HG03175 (cell line): ENCODE data around the gene CACNA1B.

Experiments
- ATAC-seq: cut with Tn5 transposase; IDR thresholded peaks from one replicate; pipeline ENCODE4 v1.9.1; 2021; ENCODE audit warnings: mild to moderate bottlenecking, moderate library complexity; ENCODE audit not compliant: unreplicated experiment

The CACNA1B gene

DNA sequence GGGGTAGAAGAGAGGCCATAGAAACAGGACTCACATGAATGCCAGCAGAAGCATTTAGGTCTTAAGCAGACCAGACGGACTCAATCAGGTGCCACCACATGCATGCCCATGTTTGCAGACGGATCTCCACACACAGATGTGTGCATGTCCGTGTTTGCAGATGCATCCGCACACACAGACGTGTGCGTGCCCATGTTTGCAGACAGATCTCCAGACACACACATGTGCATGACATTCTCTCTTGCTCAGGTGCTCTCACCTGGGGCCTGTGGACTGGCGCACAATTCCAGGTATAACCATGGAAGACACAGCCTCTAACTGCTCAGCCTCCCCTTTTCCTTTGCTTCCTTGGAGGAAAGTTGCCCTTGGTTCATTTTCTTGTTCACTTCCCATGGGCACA, 148.3 kb downstream of the CACNA1B start:
- ATAC-seq, result no peak

DNA sequence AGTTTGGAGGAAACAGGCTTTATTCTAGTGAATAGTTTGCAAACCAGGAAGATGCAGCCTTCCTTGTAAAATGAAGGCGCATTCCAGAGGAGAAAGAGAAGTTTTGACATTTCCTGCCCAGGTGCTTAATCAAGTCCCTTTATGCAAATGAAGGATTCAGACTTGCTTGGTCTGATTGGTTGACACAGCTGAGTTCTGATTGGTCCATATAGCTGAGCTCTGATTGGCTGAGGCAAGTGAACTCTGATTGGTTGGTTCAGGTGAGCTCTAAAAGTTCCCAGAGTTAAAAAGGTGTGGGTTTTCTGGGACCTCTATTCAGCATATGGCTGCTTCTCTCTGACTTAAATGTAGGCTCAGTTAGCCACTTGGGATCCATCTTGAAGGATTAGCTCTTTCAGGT, 151.0 kb downstream of the CACNA1B start:
- ATAC-seq, result no peak

DNA sequence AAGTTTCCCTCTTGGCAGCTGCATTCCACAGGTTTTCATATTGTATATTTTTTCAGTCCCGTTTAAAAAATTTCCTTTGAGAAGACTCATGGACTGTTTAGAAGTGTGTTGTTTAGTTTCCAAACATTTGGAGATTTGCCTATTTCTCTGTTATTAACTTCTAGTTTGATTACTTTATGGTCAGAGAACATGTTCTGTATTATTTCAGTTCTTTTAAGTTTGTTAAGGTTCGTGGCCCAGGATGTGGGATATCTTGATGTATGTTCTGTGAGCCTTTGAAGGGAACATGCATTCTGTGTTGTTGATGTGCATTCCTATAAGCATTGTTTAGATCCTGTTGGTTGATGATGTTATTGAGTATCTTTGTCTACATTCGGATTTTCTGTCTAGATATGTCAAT, 153.6 kb downstream of the CACNA1B start:
- ATAC-seq, result no peak

DNA sequence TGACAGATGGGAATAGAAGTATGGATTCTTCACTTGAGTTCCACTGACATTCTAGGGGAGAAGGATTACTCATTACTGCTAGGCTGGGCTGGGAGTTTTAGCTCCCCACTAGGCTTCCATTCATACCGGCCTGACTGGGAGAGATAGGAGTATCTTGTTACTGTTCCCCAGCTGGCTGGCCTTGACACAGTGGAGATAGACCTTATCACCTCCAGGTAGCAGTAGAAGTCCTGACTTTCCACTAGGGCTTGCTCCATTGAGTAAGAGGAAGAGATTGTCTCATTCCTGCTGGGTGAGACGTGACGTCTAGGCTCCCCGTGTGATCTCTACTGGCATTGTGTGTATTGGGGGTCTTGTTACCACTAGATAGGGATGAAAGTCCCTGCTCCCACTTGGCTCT, 156.4 kb downstream of the CACNA1B start:
- ATAC-seq, result no peak

DNA sequence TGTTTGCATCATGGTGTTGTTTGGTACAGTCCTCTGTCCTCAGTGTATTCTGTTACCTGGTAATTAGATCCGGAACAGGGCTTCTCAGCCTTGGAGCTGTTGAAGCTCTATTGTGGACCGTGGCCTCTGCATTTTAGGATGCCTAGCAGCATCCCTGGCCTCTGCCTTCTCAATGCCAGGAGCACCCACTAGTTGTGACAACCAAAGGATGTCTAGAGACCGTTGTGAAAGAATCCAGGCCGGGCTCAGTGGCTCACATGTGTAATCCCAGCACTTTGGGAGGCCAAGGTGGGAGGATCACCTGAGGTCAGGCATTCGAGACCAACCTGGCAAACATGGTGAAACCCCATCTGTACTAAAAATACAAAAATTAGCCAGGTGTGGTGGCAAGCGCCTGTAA, 159.6 kb downstream of the CACNA1B start:
- no peak for ATAC-seq

DNA sequence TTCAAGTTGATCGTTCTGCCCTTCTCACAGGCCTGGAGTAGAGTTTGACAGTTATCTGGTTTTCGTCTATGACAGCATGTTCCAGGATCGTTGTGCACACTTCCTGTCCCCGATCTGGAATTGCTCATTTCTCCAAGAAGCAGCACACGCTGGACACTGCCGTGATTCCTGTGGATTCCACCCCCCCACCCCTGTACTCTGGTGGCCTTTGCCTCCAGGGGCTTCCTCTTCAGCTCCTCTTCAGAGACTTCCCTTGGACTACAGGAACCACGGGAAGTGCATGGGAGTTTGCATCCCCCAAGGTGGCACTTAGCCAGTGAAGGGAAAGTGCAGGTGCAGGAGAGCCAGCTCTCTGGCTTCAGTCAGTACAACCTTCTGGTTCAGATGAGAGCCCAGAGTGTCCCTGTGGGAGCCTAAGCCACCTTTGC, 160.7 kb downstream of the CACNA1B start:
- ATAC-seq, result no peak

DNA sequence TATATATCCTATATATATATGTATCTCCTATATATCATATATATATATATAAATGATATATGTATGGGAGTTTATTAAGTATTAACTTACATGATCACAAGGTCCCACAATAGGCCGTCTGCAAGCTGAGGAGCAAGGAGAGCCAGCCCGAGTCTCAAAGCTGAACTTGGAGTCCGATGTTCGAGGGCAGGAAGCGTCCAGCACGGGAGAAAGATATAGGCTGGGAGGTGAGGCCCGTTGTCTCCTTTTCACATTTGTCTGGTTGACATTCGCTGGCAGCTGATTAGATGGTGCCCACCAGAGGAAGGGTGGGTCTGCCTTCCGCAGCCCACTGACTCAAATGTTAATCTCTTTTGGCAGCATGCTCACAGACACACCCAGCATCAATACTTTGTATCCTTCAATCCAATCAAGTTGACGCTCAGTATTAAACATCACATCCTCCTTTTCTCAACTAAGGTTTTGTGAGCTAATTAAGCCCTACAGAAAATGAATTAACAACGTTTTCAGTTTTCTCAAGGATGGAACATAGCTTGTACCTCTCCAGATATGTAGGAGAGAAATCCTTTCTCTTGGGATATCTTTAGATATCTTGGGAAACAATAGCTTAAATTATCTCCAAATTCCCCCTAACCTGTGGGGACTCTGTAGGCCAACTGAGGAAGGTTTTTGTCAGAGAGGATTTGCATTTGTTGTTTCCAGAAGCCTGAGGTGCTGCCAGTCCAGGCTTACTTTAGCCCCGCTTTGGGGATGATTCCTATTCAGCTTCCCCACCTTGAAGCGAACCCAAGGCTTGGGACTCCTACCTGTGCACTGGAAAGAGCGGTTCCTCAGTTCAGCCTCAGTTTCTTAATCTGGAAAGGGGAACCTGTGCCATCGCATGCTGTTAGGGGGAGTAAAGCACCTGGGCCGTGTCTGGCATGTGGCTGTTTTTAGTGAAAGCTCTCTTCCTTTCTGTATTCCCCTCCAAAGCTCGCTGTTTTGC, 163.2 kb downstream of the CACNA1B start:
- ATAC-seq, result no peak

DNA sequence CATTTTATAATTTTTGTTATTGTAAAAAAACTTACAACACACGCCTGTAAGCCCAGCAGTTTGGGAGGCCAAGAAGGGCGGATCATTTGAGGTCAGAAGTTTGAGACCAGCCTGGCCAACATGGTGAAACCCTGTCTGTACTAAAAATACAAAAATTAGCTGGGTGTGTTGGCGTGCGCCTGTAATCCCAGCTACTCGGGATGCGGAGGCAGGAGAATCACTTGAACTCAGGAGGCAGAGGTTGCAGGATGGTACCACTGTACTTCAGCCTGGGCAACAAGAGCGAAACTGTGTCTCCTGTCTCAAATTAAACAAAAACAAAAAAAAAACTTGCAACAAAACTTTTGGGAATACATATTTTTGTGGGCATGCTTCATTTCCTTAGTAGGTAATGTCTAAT, 164.6 kb downstream of the CACNA1B start:
- ATAC-seq, result no peak

DNA sequence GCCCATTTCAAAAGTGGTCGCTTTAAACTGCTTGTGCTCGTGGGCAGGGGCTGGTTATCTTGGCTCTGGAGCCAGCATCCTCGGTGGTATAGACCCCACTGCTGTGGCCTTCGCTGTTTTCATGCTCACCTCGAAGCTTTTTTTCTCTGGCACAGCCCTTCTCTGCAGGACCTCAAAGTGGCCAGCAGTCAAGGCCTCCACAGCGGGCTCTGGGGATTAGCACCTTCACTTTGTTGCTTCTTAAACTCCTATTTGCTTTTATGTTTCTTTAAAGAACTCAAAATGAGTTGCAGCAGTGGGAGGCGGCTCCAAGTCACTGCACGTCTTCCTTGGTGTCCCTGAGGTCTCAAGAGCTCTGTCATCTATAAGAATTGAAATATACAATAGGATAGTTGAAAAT, 165.1 kb downstream of the CACNA1B start:
- ATAC-seq, result no peak

DNA sequence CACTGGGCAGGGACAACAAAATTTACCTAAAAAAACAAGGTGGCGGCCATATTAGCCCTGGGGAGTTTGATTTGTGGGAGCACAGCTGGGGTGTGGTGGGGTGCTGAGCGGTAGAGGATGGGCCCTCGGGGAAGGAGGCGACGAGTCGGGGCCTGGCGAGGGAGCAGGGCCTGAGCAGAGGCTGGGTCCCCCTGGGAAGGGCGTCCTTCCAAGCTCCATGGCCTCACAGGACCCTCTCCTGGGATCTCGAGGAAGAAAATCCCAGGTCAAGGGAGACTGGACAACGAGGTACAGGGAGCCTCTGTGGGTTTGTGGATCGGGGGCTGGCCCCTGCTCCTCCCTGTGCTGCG, 165.5 kb downstream of the CACNA1B start:
- ATAC-seq, result no peak

DNA sequence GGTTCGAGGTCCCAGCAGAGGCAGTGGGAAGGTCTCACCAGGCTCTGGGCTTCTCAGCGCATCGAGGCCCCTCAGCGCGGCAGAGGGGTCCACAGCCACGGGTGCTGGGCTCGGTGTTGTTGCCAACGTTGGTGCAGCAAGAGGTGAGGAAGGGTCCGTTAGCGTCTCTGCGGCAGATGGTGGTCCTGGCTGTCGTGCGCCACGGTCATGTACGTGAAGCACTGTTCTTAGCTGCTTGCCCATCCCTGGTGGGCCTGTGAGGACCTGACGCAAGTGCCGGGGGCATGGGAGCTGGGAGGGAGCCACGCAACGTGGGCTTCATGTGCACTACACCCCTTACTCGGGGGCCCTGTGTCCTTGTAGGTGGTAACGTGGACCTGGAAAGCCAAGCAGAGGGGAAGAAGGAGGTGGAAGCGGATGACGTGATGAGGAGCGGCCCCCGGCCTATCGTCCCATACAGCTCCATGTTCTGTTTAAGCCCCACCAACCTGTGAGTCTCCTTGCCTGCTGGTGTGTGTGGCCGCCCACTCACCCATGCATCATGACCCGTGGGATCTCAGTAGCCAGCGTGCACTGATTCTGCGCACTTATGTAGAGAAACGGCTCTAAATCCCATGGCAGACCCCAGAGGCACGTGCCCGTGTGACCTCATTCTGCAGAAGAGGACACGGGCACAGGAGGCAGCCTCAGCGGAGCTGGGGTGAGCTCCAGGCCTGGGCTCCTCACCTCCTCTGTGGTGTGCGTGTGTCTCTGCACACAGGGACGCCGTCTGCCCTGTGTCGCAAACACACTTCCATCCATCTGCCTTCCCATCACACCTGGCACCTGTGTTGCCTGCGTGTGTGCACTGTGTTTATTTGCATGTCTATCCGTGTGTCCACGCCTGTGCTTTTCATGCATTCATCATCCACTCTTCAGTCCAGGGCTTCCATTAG, 166.1 kb downstream of the CACNA1B start:
- no peak for ATAC-seq

DNA sequence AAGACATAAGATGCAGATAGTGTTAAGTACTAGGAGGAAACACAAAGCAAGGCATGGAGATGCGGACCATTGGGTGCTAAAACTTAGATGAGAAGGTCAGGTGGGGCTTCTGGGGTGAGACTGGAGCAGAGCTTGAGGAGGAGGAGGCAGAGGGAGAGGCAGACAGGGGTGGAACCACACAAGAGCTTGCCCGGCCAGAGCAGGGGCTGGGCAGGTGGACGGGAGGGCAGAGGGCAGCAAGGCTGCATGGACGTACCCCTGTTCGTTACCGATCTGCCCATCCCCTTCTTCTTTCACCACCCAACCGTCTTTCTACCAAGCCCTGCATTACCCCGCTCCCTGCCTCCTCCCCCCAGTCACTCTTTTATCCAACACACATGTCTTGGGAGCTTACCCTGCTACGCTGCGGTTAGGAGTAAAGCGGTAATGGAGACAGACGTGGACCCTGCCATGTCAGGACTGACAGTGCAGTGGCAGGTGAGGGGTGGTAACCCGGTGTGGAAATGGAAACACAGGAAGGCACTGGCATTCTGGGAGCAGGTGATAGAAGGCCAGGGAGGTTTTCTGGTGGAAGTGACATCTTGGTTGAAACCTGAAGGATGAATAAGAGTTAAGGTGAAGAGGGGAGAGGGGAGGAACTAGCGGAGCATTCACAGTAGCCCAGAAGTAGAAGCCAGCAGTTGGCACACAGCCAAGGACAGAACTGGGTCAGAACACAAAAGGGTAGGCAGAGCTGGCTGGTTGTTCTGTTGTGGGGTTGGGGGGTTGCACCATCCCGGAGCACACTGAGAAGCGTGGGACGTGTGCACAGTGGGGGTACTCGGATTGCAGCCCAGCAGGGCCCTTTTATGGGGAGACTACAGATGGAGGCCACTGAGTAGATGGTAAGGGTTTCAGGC, 167.2 kb downstream of the CACNA1B start:
- no peak for ATAC-seq

DNA sequence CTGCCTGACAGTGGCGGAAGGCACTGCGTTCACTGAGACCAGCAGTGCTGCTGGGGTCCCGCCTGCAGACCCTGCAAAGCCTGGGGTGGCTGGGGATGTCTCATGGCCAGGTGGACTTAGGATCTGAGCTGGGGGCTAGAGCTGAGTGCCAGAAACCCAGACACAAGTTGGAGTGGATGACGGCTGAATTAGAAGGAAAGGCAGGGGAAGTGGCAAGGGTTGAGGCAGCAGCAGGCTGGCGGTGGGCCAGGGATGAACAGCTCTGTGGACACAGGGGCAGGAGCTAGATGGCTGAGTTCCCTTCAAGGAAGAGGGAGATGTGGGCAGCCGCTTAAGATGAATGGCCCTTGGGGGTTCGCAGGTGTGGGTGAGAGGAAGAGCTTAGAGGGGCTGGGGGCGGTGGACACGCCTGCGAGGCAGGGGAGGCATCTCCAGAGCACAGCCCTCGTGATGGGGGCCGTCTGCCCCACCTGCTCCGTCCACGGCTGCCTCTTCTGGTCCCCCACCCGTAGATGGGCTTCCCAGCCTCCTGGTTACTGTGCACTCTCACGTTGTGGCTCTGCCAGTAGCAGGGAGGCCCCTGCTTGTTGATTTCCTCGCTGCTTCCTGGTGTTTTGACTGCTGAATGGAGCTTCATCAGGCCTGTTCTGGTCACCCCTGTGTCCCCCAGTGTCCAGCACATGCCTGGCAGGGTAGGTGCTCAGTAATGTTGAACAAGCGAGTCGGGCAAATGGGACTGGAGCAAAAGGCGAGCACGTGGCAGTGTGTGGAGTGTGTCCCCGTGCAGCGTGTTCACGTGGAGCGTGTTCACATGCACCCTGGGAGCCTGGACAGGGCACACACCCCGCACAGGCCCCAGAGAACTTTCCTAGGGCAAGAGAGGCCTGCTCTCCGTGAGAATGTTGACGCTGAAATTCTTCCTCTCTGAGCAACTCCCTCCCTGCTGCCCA, 168.2 kb downstream of the CACNA1B start:
- no peak for ATAC-seq

DNA sequence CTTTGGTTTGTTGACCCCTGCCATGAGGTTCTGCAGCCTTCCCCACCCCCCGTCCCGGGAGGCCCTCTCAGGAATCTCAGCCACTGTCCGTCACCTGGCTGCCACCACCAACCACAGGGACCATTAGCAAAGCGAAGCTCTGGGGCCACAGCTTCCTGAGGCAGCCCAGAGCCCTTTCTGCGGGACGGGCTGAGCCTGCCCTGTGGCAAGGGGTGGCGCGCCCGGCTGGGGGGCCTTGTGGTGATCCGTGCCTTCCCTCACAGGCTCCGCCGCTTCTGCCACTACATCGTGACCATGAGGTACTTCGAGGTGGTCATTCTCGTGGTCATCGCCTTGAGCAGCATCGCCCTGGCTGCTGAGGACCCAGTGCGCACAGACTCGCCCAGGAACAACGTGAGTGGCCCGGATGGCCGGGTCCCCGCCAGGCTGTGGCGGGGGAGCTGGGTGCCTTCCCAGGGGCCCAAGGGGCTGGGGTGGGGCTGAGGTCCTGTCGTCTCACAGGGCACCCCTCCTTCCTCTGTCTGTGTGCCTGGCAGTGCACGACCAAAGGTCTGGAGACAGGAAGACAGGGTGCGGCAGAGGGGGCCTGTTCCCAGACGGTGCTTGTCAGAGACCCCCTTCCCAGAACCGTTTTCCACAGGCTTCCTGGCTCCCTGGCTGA, 169.2 kb downstream of the CACNA1B start:
- ATAC-seq, result no peak

DNA sequence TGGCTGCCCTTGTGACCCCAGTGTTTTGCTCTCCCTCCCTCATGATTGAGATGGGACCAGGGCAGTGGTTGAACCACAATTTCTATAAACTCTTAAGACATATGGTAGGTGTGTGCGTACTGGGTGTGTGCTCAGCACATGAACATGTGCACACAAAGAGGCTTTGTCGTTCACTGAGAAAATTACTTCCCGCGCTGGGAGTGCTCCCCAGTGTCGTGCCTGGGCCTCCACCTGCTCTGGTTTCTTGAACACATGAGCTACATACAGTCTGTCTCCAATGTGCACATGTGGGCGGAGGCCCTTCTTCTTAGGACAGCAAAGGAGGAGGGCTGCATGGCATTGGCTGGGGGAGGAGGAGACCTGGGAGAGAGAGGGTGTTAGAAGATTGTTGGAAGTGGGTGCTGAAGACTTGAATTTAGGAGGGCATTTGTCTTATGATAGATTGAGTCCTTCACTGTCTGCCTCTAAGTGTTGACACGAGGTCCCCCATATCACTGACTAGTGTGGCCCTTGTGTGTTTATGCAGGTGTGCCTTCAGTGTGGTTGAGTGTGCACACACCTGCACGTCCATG, 170.0 kb downstream of the CACNA1B start:
- no peak for ATAC-seq

DNA sequence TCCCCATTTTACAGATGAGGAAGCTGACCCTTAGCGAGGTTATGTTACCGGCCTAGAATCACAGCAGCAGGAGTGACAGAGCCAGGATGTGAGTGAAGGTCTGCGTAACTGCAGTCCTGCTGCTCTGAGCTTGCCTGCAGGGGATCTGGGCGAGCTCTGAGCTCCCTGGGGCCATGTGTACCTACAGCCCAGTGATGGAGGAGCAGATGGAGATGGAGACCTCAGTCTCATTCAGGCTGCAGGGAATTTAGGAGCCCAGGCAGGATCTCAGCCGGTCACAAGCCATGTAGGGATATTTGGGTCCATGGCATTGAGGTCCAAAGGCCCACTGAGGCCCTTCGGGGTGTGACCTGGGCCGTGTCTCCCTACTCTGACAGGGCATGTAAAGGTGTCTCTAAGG, 170.6 kb downstream of the CACNA1B start:
- ATAC-seq, result no peak

DNA sequence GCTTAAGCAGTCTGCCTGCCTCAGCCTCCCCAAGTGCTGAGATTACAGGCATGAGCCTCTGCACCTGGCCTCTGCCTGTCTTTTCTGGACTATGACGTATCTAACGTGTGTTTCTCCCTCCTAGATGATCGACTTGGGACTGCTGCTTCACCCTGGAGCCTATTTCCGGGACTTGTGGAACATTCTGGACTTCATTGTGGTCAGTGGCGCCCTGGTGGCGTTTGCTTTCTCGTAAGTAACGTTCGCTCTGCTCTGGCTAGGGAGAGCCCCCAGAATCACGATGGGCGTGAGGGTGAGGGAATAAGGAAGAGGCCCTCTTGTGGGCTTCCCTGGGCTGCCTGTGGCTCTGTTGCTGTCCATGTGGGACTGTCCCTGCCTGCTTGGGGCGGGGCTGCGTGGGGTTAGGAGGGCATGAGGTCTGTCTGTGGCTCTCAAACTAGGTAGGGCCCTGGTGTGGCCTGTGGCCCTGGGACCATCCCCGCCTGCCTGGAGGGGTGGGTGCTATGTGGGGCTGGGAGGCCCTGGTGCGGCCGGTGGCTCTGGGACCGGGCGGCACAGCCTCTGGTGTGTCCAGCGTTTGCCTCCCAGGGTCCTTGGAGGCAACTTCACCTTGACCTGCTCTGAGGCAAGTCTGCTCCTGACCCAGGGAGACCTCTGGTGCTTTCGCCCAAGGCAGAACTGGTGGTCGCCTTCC, 171.7 kb downstream of the CACNA1B start:
- no peak for ATAC-seq

DNA sequence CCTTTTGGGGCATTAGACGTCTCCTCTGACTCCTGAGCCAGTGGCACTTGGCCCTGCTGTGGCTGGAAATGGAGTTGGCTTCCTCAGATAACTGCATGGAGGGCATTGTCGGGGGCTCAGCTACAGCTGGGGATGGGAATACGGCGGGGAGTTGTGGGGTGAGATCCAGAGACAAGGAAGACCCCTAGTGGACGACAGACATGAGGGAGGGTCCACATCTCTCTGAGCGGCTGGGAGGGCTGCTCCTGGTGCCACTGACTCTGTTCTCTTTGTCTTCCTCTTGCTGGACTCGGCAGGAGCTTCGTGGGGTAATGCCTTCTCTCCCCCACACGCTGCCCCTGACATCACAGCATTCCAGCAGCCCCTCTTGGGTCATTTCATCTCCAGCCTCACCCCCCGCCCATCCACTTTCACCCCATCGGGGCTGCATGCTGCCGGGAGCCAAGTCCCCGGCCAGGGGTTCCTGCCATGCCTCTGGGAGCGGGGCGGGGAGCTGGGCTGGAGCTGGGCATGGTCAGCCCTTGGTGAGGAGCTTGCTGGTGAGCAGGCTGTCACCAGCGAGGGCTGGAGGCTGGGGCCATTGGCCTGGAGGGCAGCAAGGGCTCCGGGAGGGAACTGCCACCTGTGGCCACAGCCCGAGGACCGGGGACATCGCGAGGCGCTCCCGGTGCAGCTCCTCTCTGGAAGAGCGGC, 172.3 kb downstream of the CACNA1B start:
- no peak for ATAC-seq
